Measurements from ENCODE around the gene FAIM. TPM values are rescaled to one million over a fixed set of nuclear protein-coding genes. Genes with fewer than 3 reads are reported as not detected.
"Not testable (repeated sequence)": the region's sequence is repeated elsewhere in the genome, so short reads cannot be mapped to it uniquely, and the experiment has no call there.

FAIM gene
- total and polyA plus RNA-seq, 5 donors: 4.7 to 8.5 (median 5.0) TPM

GRCh38 chr3:138578961-138579574 lies 29.5 kb upstream of the FAIM start:
- intact Hi-C loops (cut with DNase I): no loop called here
- WGBS: 88% methylated on average over 6 of the region's 6 CpGs
- Histone ChIP-seq H3K4me1 (ENCODE audit: control insufficient read depth, insufficient read depth, low read length) (peaks cover 4% of the 10 kb centered on the region), H3K9me3 (ENCODE audit: control insufficient read depth, low read length) (no peaks in the 10 kb centered on the region), H3K4me3 (ENCODE audit: low read length) (no peak overlapping the region), H3K27me3 (ENCODE audit: control insufficient read depth, insufficient read depth) (no peaks in the 10 kb centered on the region), H3K27ac (ENCODE audit: low read length) (no peak overlapping the region)
- peak in 1 of 3 donors; percentile 13 for DNase-seq
- no peak for ATAC-seq

GRCh38 chr3:138587374-138587773 lies 21.2 kb upstream of the FAIM start:
- no peaks in the 10 kb centered on the region for H3K27me3 ChIP-seq (ENCODE audit: control insufficient read depth, insufficient read depth)
- H3K9me3 ChIP-seq (ENCODE audit: control insufficient read depth, low read length): no peaks in the 10 kb centered on the region
- no peak for ATAC-seq
- no peak overlapping the region for H3K4me3 ChIP-seq (ENCODE audit: low read length)
- no peak for DNase-seq
- H3K27ac ChIP-seq (ENCODE audit: low read length): no peak overlapping the region
- intact Hi-C loops (cut with DNase I): no loop called here
- no peaks in the 10 kb centered on the region for H3K4me1 ChIP-seq (ENCODE audit: control insufficient read depth, insufficient read depth, low read length)
- WGBS: 98% methylated on average over 1 of the region's 1 CpG

GRCh38 chr3:138588445-138588844 lies 20.1 kb upstream of the FAIM start:
- no peaks in the 10 kb centered on the region for H3K9me3 ChIP-seq (ENCODE audit: control insufficient read depth, low read length)
- intact Hi-C loops (cut with DNase I): no loop called here
- WGBS: 88% methylated on average over 5 of the region's 5 CpGs

GRCh38 chr3:138591392-138591791 lies 17.2 kb upstream of the FAIM start:
- ATAC-seq (no peak), DNase-seq (no peak)
- intact Hi-C loops (cut with DNase I): loop anchor here in 2 of 4 donors (5.0 kb wide), 1 partner anchor 326 kb away; no protein-coding TSS in a partner anchor
- H3K27ac ChIP-seq (ENCODE audit: low read length): no peak overlapping the region
- WGBS: 43% methylated on average over 1 of the region's 1 CpG
- H3K4me3 ChIP-seq (ENCODE audit: low read length): no peak overlapping the region
- H3K27me3 ChIP-seq (ENCODE audit: control insufficient read depth, insufficient read depth): no peaks in the 10 kb centered on the region
- no peaks in the 10 kb centered on the region for H3K4me1 ChIP-seq (ENCODE audit: control insufficient read depth, insufficient read depth, low read length)
- H3K9me3 ChIP-seq (ENCODE audit: control insufficient read depth, low read length): no peaks in the 10 kb centered on the region

More at GRCh38 chr3:138588445-138588844, 20.1 kb upstream of the FAIM start:
- Histone ChIP-seq H3K4me1 (ENCODE audit: control insufficient read depth, insufficient read depth, low read length) (no peaks in the 10 kb centered on the region), H3K4me3 (ENCODE audit: low read length) (no peak overlapping the region), H3K27me3 (ENCODE audit: control insufficient read depth, insufficient read depth) (no peaks in the 10 kb centered on the region), H3K27ac (ENCODE audit: low read length) (no peak overlapping the region)
- DNase-seq (no peak), ATAC-seq (no peak)

- DNase-seq: no peak
- Histone ChIP-seq H3K27ac (ENCODE audit: low read length) (peak overlapping the region; percentile 88), H3K4me1 (ENCODE audit: control insufficient read depth, insufficient read depth, low read length) (no peaks in the 10 kb centered on the region), H3K4me3 (ENCODE audit: low read length) (peak overlapping the region; percentile 82), H3K27me3 (ENCODE audit: control insufficient read depth, insufficient read depth) (no peaks in the 10 kb centered on the region), H3K9me3 (ENCODE audit: control insufficient read depth, low read length) (no peaks in the 10 kb centered on the region)
- intact Hi-C loops (cut with DNase I): loop anchor here (1.0 to 5.0 kb wide), 3 partner anchors 321 to 324 kb away; no protein-coding TSS in a partner anchor
- no peak for ATAC-seq
- 11% methylated on average over 22 of the region's 22 CpGs for WGBS
These were observed 15.0 kb upstream of the FAIM start for GRCh38 chr3:138593488-138594149.

GRCh38 chr3:138594150-138594934 lies 14.2 kb upstream of the FAIM start, which contains the start of gene CEP70:
Gene CEP70 (minus strand): TSS chr3:138594260. CDS start chr3:138572927, 21,333 bp downstream.
- ATAC-seq (peak; percentile 99), DNase-seq (peak; percentile 95 to 98 (median 97))
- peak within 1 kb of the TSS; percentile 82 for H3K4me3 ChIP-seq (ENCODE audit: low read length)
- H3K27ac ChIP-seq (ENCODE audit: low read length): peak within 1 kb of the TSS; percentile 88
- H3K9me3 ChIP-seq (ENCODE audit: control insufficient read depth, low read length): no peaks in the 10 kb centered on the region
- intact Hi-C loops (cut with DNase I): loop anchor here (1.0 to 5.0 kb wide), 3 partner anchors 320 to 323 kb away; no protein-coding TSS in a partner anchor
- WGBS: under 1% methylated on average over 52 of the region's 52 CpGs
- no peaks in the 10 kb centered on the region for H3K27me3 ChIP-seq (ENCODE audit: control insufficient read depth, insufficient read depth)
- no peaks in the 10 kb centered on the region for H3K4me1 ChIP-seq (ENCODE audit: control insufficient read depth, insufficient read depth, low read length)

GRCh38 chr3:138594935-138595610 lies 13.5 kb upstream of the FAIM start:
- intact Hi-C loops (cut with DNase I): loop anchor here (1.0 to 5.0 kb wide), 3 partner anchors 320 to 322 kb away; no protein-coding TSS in a partner anchor
- no peak overlapping the region for H3K4me3 ChIP-seq (ENCODE audit: low read length)
- WGBS: 42% methylated on average over 6 of the region's 6 CpGs

GRCh38 chr3:138597186-138597976 lies 11.2 kb upstream of the FAIM start:
- 86% methylated on average over 6 of the region's 6 CpGs for WGBS

More at GRCh38 chr3:138594935-138595610, 13.5 kb upstream of the FAIM start:
- Histone ChIP-seq H3K4me1 (ENCODE audit: control insufficient read depth, insufficient read depth, low read length) (no peaks in the 10 kb centered on the region), H3K9me3 (ENCODE audit: control insufficient read depth, low read length) (no peaks in the 10 kb centered on the region), H3K27me3 (ENCODE audit: control insufficient read depth, insufficient read depth) (no peaks in the 10 kb centered on the region), H3K27ac (ENCODE audit: low read length) (no peak overlapping the region)
- DNase-seq (no peak), ATAC-seq (no peak)

GRCh38 chr3:138598534-138598933 lies 10.0 kb upstream of the FAIM start:
- Histone ChIP-seq H3K4me1 (ENCODE audit: control insufficient read depth, insufficient read depth, low read length) (no peaks in the 10 kb centered on the region), H3K27ac (ENCODE audit: low read length) (no peak overlapping the region), H3K27me3 (ENCODE audit: control insufficient read depth, insufficient read depth) (no peaks in the 10 kb centered on the region), H3K9me3 (ENCODE audit: control insufficient read depth, low read length) (no peaks in the 10 kb centered on the region), H3K4me3 (ENCODE audit: low read length) (no peak overlapping the region)
- DNase-seq (no peak), ATAC-seq (no peak)
- WGBS: 95% methylated on average over 3 of the region's 3 CpGs
- intact Hi-C loops (cut with DNase I): no loop called here

More at GRCh38 chr3:138597186-138597976, 11.2 kb upstream of the FAIM start:
- ATAC-seq; H3K4me1 ChIP-seq (ENCODE audit: control insufficient read depth, insufficient read depth, low read length); H3K9me3 ChIP-seq (ENCODE audit: control insufficient read depth, low read length); DNase-seq; intact Hi-C loops (cut with DNase I); H3K27ac ChIP-seq (ENCODE audit: low read length); H3K27me3 ChIP-seq (ENCODE audit: control insufficient read depth, insufficient read depth); H3K4me3 ChIP-seq (ENCODE audit: low read length): not testable (repeated sequence)
